KMS-11 (cell line): ENCODE data around the gene SPOUT1.
"Not testable (repeated sequence)": the region's sequence is repeated elsewhere in the genome, so short reads cannot be mapped to it uniquely, and the experiment has no call there.

Experiments used
- H2AFZ ChIP-seq: fragments of 200-600 bp; sonication (generic); 2 replicates; pipeline ENCODE4 v1.6.1; 2016; ENCODE audit warnings: antibody characterized with exemption, mixed run types, low read depth
- H3K27ac ChIP-seq: fragments of 200-600 bp; sonication (generic); 2 replicates; pipeline ENCODE4 v1.6.1; 2016; ENCODE audit warnings: mild to moderate bottlenecking, mixed run types
- H3K27me3 ChIP-seq: fragments of 200-600 bp; sonication (generic); 2 replicates; pipeline ENCODE4 v1.6.1; 2017; ENCODE audit warnings: mild to moderate bottlenecking, low read depth, mixed run types, moderate library complexity; ENCODE audit not compliant: insufficient read depth
- H3K36me3 ChIP-seq: fragments of 200-600 bp; sonication (generic); 2 replicates; pipeline ENCODE4 v1.6.1; 2017; ENCODE audit warnings: mild to moderate bottlenecking, mixed run types; ENCODE audit not compliant: insufficient read depth
- H3K4me1 ChIP-seq: fragments of 200-600 bp; sonication (generic); 2 replicates; pipeline ENCODE4 v1.6.1; 2016; ENCODE audit warnings: mild to moderate bottlenecking, low read depth, mixed run types; ENCODE audit not compliant: poor library complexity, severe bottlenecking
- H3K4me2 ChIP-seq: fragments of 200-600 bp; sonication (generic); 2 replicates; pipeline ENCODE4 v1.7.0; 2016; ENCODE audit warnings: mild to moderate bottlenecking, mixed run types
- H3K4me3 ChIP-seq: fragments of 200-600 bp; sonication (generic); IDR thresholded peaks from 2 replicates; pipeline ENCODE4 v1.6.1; 2017; ENCODE audit warnings: low read depth, low read length, mixed read lengths; ENCODE audit not compliant: insufficient read depth
- H3K79me2 ChIP-seq: fragments of 200-600 bp; sonication (generic); 2 replicates; pipeline ENCODE4 v1.6.1; 2016; ENCODE audit warnings: low read depth, mixed run types; ENCODE audit not compliant: insufficient read depth
- H3K9ac ChIP-seq: fragments of 200-600 bp; sonication (generic); 2 replicates; pipeline ENCODE4 v1.6.1; 2016; ENCODE audit warnings: mild to moderate bottlenecking, mixed run types
- H4K20me1 ChIP-seq: fragments of 200-600 bp; sonication (generic); 2 replicates; pipeline ENCODE4 v1.6.1; 2016; ENCODE audit warnings: mild to moderate bottlenecking, mixed run types; ENCODE audit not compliant: insufficient read depth
- TF ChIP-seq, protein P1 (sequence below): fragments of 200-600 bp; sonication (generic); conservative IDR thresholded peaks from 2 replicates; pipeline ENCODE4 v1.6.1; 2017; ENCODE audit warnings: low read depth, mild to moderate bottlenecking, antibody characterized with exemption, low read length, moderate library complexity, mixed read lengths

SPOUT1 gene

GRCh38 chr9:128786681-128787601 is 42.7 kb downstream of the SPOUT1 start, which contains the start of gene TBC1D13:
TBC1D13 (plus strand) TSS chr9:128787253; CDS start chr9:128787354, 101 bp downstream.
- Histone ChIP-seq H3K36me3 (no peaks in the 10 kb centered on the region), H3K4me3 (no peak within 1 kb of the TSS), H3K79me2 (peaks cover 13% of the 10 kb centered on the region; the same call in 1 of the 2 replicates), H3K4me2 (peak within 1 kb of the TSS; percentile 99), H2AFZ (peak within 1 kb of the TSS; percentile 93), H3K9ac (peak within 1 kb of the TSS; percentile 51; the same call in 1 of the 2 replicates), H3K27me3 (no peaks in the 10 kb centered on the region), H3K27ac (0 out of 2 replicates have a peak within 1 kb of the TSS, but pooled peaks have one; percentile 18), H3K4me1 (peaks cover 19% of the 10 kb centered on the region), H4K20me1 (no peaks in the 10 kb centered on the region)
- TF ChIP-seq, protein P1, sequence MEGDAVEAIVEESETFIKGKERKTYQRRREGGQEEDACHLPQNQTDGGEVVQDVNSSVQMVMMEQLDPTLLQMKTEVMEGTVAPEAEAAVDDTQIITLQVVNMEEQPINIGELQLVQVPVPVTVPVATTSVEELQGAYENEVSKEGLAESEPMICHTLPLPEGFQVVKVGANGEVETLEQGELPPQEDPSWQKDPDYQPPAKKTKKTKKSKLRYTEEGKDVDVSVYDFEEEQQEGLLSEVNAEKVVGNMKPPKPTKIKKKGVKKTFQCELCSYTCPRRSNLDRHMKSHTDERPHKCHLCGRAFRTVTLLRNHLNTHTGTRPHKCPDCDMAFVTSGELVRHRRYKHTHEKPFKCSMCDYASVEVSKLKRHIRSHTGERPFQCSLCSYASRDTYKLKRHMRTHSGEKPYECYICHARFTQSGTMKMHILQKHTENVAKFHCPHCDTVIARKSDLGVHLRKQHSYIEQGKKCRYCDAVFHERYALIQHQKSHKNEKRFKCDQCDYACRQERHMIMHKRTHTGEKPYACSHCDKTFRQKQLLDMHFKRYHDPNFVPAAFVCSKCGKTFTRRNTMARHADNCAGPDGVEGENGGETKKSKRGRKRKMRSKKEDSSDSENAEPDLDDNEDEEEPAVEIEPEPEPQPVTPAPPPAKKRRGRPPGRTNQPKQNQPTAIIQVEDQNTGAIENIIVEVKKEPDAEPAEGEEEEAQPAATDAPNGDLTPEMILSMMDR, result no peak

GRCh38 chr9:128785427-128785826 is 44.2 kb downstream of the SPOUT1 start:
- no peak overlapping the region for H3K4me3 ChIP-seq
- no peak overlapping the region for H3K9ac ChIP-seq
- H3K27ac ChIP-seq, result no peak overlapping the region
- H3K4me2 ChIP-seq, result no peak overlapping the region
- no peaks in the 10 kb centered on the region for H3K36me3 ChIP-seq
- no peaks in the 10 kb centered on the region for H4K20me1 ChIP-seq
- no peaks in the 10 kb centered on the region for H3K27me3 ChIP-seq
- H3K79me2 ChIP-seq, result peaks cover 13% of the 10 kb centered on the region; the same call in 1 of the 2 replicates
- peaks cover 19% of the 10 kb centered on the region for H3K4me1 ChIP-seq
- TF ChIP-seq, protein P1, result no peak
- no peak overlapping the region for H2AFZ ChIP-seq

DNA sequence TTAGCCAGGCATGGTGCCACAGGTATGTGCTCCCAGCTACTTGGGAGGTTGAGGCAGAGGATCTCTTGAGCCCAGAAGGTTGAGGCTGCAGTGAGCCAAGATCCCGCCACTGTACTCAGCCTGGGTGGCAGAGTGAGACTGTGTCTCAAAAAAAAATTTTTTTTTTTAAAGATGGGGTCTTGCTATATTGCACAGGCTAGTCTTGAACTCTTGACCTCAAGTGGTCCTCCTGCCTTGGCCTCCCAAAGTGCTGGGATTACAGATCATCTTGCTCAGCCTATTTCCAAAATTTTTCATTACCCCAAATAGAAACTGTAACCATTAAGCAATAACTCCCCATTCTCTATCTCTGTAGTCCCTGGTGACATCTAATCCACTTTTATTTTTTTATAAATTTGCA is 46.9 kb downstream of the SPOUT1 start:
- Histone ChIP-seq H3K27me3 (no peaks in the 10 kb centered on the region), H3K4me1 (peaks cover 8% of the 10 kb centered on the region), H3K36me3 (no peaks in the 10 kb centered on the region), H3K4me3 (no peak overlapping the region), H4K20me1 (no peaks in the 10 kb centered on the region), H3K4me2 (no peak overlapping the region), H3K9ac (no peak overlapping the region), H2AFZ (no peak overlapping the region), H3K27ac (no peak overlapping the region), H3K79me2 (peaks cover 5% of the 10 kb centered on the region; the same call in 1 of the 2 replicates)
- TF ChIP-seq, protein P1, result no peak

- Histone ChIP-seq H2AFZ (no peak overlapping the region), H3K4me3 (no peak overlapping the region), H3K27ac (no peak overlapping the region), H3K27me3 (no peaks in the 10 kb centered on the region), H3K4me1 (peaks cover 8% of the 10 kb centered on the region), H3K79me2 (no peaks in the 10 kb centered on the region), H3K4me2 (no peak overlapping the region), H3K9ac (no peak overlapping the region), H3K36me3 (no peaks in the 10 kb centered on the region), H4K20me1 (no peaks in the 10 kb centered on the region)
- TF ChIP-seq, protein P1, result no peak
Measured at GRCh38 chr9:128781187-128782070, 48.2 kb downstream of the SPOUT1 start.

DNA sequence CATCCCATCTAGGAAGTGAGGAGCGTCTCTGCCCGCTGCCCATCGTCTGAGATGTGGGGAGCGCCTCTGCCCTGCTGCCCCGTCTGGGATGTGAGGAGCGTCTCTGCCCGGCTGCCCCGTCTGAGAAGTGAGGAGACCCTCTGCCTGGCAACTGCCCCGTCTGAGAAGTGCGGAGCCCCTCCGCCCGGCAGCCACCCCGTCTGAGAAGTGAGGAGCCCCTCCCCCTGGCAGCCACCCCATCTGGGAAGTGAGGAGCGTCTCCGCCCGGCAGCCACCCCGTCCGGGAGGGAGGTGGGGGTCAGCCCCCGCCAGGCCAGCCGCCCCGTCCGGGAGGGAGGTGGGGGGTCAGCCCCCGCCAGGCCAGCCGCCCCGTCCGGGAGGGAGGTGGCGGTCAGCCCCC is 49.5 kb downstream of the SPOUT1 start:
- H3K4me3 ChIP-seq, H3K79me2 ChIP-seq, H3K9ac ChIP-seq, H3K27me3 ChIP-seq, H3K36me3 ChIP-seq, H2AFZ ChIP-seq, H3K4me1 ChIP-seq, H4K20me1 ChIP-seq, H3K4me2 ChIP-seq, H3K27ac ChIP-seq: not testable (repeated sequence)
